PC-9 (cell line): ENCODE measurements around the gene ROBO1. TPM values are rescaled to one million over a fixed set of nuclear protein-coding genes. Genes with fewer than 3 reads are reported as not detected.

Source experiments
- BruUV-seq: library from RNA; stranded (reverse); fragments of 400-500 nt; replicated peaks from 2 replicates; lab custom pipeline; 2021; lab: Mats Ljungman, UMichigan
- CTCF ChIA-PET: fragments of 300-600 bp; sonication (Branson Sonifier 250); formaldehyde crosslinking; loops from one replicate; lab custom pipeline; 2022; ENCODE audit warnings: antibody characterized with exemption; lab: Charles Lee
- POLR2A ChIA-PET: fragments of 300-600 bp; sonication (Branson Sonifier 250); formaldehyde crosslinking; loops from one replicate; lab custom pipeline; 2022; ENCODE audit warnings: antibody characterized with exemption; ENCODE audit not compliant: unreplicated experiment; lab: Charles Lee
- DNase-seq, 2 experiments: peaks; one replicate each; pipeline versions ENCODE4 v3.0.0 to v3.0.0-alpha.2; 2015 to 2022; ENCODE audit warnings: mixed read lengths in 1 of 2
- H2AFZ ChIP-seq: fragments of 200-600 bp; sonication (generic); 2 replicates; pipeline ENCODE4 v1.8.1; 2017; ENCODE audit warnings: antibody characterized with exemption
- H3F3A ChIP-seq: fragments of 200-600 bp; sonication (generic); 2 replicates; pipeline ENCODE4 v1.8.1; 2017; ENCODE audit warnings: antibody characterized with exemption, mild to moderate bottlenecking, low read depth; ENCODE audit not compliant: insufficient read depth
- H3K27ac ChIP-seq: fragments of 200-600 bp; sonication (generic); 2 replicates; pipeline ENCODE4 v1.6.1; 2016; ENCODE audit warnings: mixed run types
- H3K27me3 ChIP-seq: fragments of 200-600 bp; sonication (generic); 2 replicates; pipeline ENCODE4 v1.6.1; 2016; ENCODE audit warnings: low read depth, mixed run types; ENCODE audit not compliant: insufficient read depth
- H3K36me3 ChIP-seq: fragments of 200-600 bp; sonication (generic); 2 replicates; pipeline ENCODE4 v1.6.1; 2016; ENCODE audit warnings: low read depth, mixed run types
- H3K4me1 ChIP-seq: fragments of 200-600 bp; sonication (generic); replicated peaks from 2 replicates; pipeline ENCODE4 v1.6.1; 2016; ENCODE audit warnings: mixed run types; ENCODE audit not compliant: insufficient read depth
- H3K4me2 ChIP-seq: fragments of 200-600 bp; sonication (generic); 2 replicates; pipeline ENCODE4 v1.6.1; 2017; ENCODE audit warnings: mixed run types
- H3K4me3 ChIP-seq: fragments of 200-600 bp; sonication (generic); 2 replicates; pipeline ENCODE4 v1.6.1; 2016; ENCODE audit warnings: mixed run types
- H3K79me2 ChIP-seq: fragments of 200-600 bp; sonication (generic); 2 replicates; pipeline ENCODE4 v1.6.1; 2017; ENCODE audit warnings: low read depth, mixed run types
- H3K9me2 ChIP-seq: fragments of 200-600 bp; sonication (generic); 2 replicates; pipeline ENCODE4 v1.8.1; 2017; ENCODE audit warnings: mild to moderate bottlenecking; ENCODE audit not compliant: insufficient read depth
- H3K9me3 ChIP-seq: fragments of 200-600 bp; sonication (generic); 2 replicates; pipeline ENCODE4 v1.8.1; 2016; ENCODE audit warnings: low read depth; ENCODE audit not compliant: insufficient read depth
- H4K20me1 ChIP-seq: fragments of 200-600 bp; sonication (generic); 2 replicates; pipeline ENCODE4 v1.8.1; 2017; ENCODE audit not compliant: insufficient read depth
- EZH2 ChIP-seq: fragments of 200-600 bp; sonication (generic); IDR thresholded peaks from 2 replicates; pipeline ENCODE4 v1.8.0; 2017; ENCODE audit warnings: antibody characterized with exemption, low read depth
- intact Hi-C: fragments of 100-400 bp; cut with micrococcal nuclease; formaldehyde crosslinking; loops from one replicate; pipeline ENCODE4 v1.10.0; 2022; ENCODE audit not compliant: unreplicated experiment
- total RNA-seq: library from RNA; stranded (reverse); gene quantifications from 2 replicates; pipeline ENCODE4 v1.2.3, GENCODE V29; 2021
- TF ChIP-seq, protein P1 (sequence below): fragments of 200-600 bp; sonication (generic); conservative IDR thresholded peaks from 2 replicates; pipeline ENCODE4 v1.6.1; 2017; ENCODE audit warnings: mixed run types, antibody characterized with exemption, mild to moderate bottlenecking, moderate library complexity

Gene ROBO1
- total RNA-seq, 1 experiment from 2014 or later: 17.5 TPM

DNA sequence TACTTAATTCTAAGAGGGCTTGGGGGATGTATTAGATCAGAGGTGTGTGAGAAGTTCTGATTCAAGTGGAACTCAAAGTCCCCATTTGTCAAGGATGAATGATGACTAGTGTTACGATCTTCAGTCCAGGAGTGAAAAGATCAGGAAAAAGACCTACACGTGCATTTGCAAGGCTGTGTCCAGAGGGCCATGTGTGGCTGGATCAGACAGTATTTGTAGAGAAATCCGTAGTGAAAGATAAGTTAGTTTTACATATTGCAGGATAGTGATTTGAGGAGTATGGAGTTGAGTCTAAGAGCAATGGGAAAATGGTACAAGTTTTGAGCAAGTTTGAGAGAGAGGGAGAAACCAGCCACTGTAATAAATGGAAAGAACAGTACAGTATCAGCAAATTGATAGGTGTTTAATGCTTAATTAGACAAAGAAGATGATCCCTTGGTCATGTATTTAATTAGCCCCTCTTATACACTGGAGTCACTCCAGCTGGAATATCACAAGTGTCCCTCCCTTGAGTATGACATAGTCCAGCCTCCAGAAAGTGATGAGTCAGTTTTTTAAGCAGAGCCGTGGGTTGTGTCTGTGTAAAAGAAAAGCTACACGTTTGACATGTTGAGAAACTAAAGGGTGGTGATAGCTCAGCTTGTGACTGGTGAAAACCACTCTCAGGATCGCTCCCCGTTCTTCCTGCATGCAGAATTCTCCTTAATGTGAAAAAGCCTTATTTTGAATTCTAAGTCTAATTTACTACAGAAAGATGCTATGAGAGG is 348.8 kb downstream of the ROBO1 start:
- ChIA-PET POLR2A (no interaction called here), CTCF (no interaction called here)
- H3K36me3 ChIP-seq: no peaks in the 10 kb centered on the region
- intact Hi-C loops: no loop called here
- no peaks in the 10 kb centered on the region for H3K9me3 ChIP-seq
- H3K79me2 ChIP-seq: no peaks in the 10 kb centered on the region
- no peaks in the 10 kb centered on the region for H3K4me1 ChIP-seq
- no peaks in the 10 kb centered on the region for H3K27me3 ChIP-seq
- no peak overlapping the region for H2AFZ ChIP-seq
- TF ChIP-seq, protein P1, sequence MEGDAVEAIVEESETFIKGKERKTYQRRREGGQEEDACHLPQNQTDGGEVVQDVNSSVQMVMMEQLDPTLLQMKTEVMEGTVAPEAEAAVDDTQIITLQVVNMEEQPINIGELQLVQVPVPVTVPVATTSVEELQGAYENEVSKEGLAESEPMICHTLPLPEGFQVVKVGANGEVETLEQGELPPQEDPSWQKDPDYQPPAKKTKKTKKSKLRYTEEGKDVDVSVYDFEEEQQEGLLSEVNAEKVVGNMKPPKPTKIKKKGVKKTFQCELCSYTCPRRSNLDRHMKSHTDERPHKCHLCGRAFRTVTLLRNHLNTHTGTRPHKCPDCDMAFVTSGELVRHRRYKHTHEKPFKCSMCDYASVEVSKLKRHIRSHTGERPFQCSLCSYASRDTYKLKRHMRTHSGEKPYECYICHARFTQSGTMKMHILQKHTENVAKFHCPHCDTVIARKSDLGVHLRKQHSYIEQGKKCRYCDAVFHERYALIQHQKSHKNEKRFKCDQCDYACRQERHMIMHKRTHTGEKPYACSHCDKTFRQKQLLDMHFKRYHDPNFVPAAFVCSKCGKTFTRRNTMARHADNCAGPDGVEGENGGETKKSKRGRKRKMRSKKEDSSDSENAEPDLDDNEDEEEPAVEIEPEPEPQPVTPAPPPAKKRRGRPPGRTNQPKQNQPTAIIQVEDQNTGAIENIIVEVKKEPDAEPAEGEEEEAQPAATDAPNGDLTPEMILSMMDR: no peak
- no peak for TF ChIP-seq EZH2
- no peaks in the 10 kb centered on the region for H3K9me2 ChIP-seq
- H3F3A ChIP-seq: no peaks in the 10 kb centered on the region
- no peak overlapping the region for H3K27ac ChIP-seq
- H3K4me2 ChIP-seq: no peak overlapping the region
- no peaks in the 10 kb centered on the region for H4K20me1 ChIP-seq
- no TSS peak for BruUV-seq
- no peak overlapping the region for H3K4me3 ChIP-seq
- no peak for DNase-seq

DNA sequence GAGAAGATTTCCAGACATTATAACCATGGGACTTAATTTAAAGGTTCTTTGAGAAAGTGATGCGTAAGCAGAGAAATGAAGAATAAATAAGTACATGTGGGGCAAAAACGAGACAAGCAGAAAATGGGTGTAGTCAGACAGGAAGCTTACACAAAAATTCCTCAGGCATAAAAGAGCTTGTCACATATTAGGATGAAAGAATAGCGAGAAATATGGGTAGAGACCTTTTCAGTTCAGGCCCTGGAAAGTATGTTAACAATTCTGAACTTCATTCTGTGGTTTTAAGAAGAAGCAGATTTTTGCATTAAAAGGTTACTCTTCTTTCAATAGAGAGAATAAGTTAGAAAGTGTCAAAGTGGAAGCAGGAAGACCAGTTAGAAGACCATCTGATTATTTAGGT is 352.4 kb downstream of the ROBO1 start:
- no peaks in the 10 kb centered on the region for H3K4me1 ChIP-seq
- no peaks in the 10 kb centered on the region for H3K27me3 ChIP-seq
- no peak for TF ChIP-seq EZH2
- TF ChIP-seq, protein P1: no peak
- CTCF ChIA-PET: no interaction called here
- no peak for DNase-seq
- H3K4me3 ChIP-seq: no peak overlapping the region
- H3F3A ChIP-seq: no peaks in the 10 kb centered on the region
- no peaks in the 10 kb centered on the region for H3K79me2 ChIP-seq
- no peaks in the 10 kb centered on the region for H3K36me3 ChIP-seq
- intact Hi-C loops: no loop called here
- H2AFZ ChIP-seq: no peak overlapping the region
- no TSS peak for BruUV-seq
- no peaks in the 10 kb centered on the region for H3K9me2 ChIP-seq
- no peak overlapping the region for H3K27ac ChIP-seq
- no peaks in the 10 kb centered on the region for H4K20me1 ChIP-seq
- H3K4me2 ChIP-seq: no peak overlapping the region
- POLR2A ChIA-PET: no interaction called here
- H3K9me3 ChIP-seq: no peaks in the 10 kb centered on the region

DNA sequence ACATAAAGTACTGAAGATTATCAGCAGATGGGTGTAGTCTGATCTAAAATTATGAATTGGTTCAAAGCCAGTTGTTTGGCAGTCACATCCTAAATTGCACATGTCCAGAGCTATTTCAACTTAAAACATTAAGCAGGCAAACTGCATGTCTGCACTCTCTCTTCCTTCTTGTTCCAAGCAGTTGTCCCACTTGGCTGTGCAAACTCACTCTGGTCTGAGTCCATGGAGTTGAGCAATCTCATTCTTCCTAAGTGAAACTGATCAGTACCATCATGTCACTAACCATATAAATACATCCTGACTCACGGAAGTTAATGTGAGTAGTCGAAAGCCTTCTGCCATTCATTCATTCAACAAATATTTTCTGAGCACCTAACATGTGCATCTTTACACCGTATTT is 353.0 kb downstream of the ROBO1 start:
- CTCF ChIA-PET: no interaction called here
- Histone ChIP-seq H2AFZ (no peak overlapping the region), H3K4me3 (no peak overlapping the region), H3K9me2 (no peaks in the 10 kb centered on the region), H3K36me3 (no peaks in the 10 kb centered on the region), H3K9me3 (no peaks in the 10 kb centered on the region), H3K4me2 (no peak overlapping the region), H3K27ac (no peak overlapping the region), H4K20me1 (no peaks in the 10 kb centered on the region), H3K27me3 (no peaks in the 10 kb centered on the region), H3K79me2 (no peaks in the 10 kb centered on the region), H3K4me1 (no peaks in the 10 kb centered on the region), H3F3A (no peaks in the 10 kb centered on the region)
- intact Hi-C loops: no loop called here
- POLR2A ChIA-PET: no interaction called here
- no TSS peak for BruUV-seq
- no peak for DNase-seq
- TF ChIP-seq EZH2: no peak
- TF ChIP-seq, protein P1: no peak
